C4-2B (cell line): ENCODE data around the gene GAREM2.

ENCODE experiments used
- H3K27ac ChIP-seq: fragments of 450-650 bp; 2 replicates; pipeline ENCODE4 v1.5.1; 2017
- ZFX ChIP-seq: fragments of 450-650 bp; IDR thresholded peaks from 2 replicates; pipeline ENCODE4 v1.6.1; 2017
- TF ChIP-seq, protein P1 (sequence below): fragments of 450-650 bp; conservative IDR thresholded peaks from 2 replicates; pipeline ENCODE4 v1.5.1; 2017; ENCODE audit warnings: mild to moderate bottlenecking

Gene GAREM2

DNA sequence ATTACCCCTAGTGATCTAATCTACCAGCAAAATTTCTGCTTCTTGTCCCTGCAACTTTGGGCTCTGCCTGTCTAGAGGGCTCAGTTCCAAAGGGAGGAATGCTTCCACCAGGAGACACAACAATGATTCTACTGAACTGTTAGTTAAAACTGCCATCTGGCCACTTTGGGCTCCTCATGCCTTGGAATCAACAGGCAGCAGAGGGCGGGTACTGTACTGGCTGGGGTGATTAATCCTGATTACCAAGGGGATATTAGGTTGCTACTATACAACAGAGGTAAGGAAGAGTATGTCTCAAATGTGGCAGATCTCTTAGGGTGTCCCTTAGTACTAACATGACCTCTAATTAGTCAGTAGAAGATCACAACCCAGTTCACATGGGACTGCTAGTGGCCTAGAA, 50.1 kb downstream of the GAREM2 start:
- H3K27ac ChIP-seq = no peak overlapping the region
- TF ChIP-seq, protein P1, sequence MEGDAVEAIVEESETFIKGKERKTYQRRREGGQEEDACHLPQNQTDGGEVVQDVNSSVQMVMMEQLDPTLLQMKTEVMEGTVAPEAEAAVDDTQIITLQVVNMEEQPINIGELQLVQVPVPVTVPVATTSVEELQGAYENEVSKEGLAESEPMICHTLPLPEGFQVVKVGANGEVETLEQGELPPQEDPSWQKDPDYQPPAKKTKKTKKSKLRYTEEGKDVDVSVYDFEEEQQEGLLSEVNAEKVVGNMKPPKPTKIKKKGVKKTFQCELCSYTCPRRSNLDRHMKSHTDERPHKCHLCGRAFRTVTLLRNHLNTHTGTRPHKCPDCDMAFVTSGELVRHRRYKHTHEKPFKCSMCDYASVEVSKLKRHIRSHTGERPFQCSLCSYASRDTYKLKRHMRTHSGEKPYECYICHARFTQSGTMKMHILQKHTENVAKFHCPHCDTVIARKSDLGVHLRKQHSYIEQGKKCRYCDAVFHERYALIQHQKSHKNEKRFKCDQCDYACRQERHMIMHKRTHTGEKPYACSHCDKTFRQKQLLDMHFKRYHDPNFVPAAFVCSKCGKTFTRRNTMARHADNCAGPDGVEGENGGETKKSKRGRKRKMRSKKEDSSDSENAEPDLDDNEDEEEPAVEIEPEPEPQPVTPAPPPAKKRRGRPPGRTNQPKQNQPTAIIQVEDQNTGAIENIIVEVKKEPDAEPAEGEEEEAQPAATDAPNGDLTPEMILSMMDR = no peak
- TF ChIP-seq ZFX = no peak

DNA sequence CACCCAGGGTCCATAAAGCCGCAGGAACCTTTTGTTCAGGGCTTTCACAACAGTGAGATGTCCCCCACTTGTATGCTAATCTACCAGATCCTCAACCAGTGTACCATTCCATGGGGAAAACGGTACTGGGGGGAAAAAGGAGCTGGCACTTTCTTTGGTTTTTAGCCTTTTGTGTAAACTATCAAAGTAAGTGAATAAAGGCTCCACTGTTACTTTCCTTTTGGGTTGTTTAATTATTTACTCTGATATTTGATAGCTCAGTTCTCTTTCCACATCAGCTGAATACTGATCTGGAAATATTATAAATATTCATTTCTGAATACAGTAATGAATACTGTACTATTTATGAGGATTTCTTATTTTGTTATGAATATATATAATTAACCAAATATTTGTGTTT, 51.2 kb downstream of the GAREM2 start:
- no peak overlapping the region for H3K27ac ChIP-seq
- TF ChIP-seq ZFX = no peak
- TF ChIP-seq, protein P1 = no peak

DNA sequence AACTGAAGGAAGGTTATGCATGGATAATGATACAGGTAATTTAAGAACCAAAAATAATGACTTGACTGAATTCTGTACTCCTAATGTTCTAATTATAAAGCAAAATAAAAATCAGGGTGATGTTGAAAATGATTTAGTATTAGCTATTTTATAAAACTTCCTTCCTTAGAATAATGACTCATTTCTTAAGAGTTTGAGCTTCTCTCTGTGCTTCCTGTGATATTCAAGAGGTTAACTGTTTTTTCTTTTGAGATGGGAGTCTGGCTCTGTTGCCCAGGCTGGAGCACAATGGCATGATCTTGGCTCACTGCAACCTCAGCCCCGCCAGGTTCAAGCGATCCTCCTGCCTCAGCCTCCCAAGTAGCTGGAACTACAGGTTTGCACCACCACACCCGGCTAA, 56.7 kb downstream of the GAREM2 start:
- no peak for TF ChIP-seq ZFX
- TF ChIP-seq, protein P1 = no peak
- no peak overlapping the region for H3K27ac ChIP-seq

DNA sequence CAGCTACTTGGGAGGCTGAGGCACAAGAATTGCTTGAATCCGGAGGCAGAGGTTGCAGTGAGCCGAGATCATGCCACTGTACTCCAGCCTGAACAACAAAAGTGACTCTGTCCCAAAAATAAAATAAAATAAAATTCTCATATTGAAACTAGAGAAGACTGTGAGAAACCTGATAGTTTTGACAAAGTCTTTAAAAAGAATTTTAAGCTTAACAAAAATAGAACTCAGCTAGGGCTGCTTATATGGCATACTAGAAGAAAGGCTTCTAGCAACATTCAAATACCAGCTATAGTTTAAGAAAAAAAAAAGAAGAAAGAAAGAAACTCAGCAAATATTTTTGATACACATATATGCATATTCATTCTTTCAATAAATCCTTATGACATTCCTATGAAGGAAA, 57.9 kb downstream of the GAREM2 start:
- H3K27ac ChIP-seq = no peak overlapping the region
- TF ChIP-seq, protein P1 = no peak
- TF ChIP-seq ZFX = no peak

DNA sequence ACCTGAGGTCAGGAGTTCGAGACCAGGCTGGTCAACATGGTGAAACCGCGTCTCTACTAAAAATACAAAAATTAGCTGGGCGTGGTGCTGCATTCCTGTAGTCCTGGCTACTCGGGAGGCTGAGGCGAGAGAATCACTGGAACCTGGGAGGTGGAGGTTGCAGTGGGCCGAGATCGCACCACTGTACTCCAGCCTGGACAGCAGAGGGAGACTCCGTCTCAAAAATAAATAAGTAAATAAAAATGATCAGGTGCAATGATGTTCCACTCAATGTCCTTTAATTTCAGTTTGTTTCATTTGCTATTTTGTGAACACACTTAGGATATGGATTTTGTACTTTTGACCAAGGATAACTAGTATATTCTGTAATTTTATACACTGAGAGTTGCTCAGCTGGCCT, 62.2 kb downstream of the GAREM2 start:
- TF ChIP-seq, protein P1 = peak; percentile 52
- TF ChIP-seq ZFX = no peak

DNA sequence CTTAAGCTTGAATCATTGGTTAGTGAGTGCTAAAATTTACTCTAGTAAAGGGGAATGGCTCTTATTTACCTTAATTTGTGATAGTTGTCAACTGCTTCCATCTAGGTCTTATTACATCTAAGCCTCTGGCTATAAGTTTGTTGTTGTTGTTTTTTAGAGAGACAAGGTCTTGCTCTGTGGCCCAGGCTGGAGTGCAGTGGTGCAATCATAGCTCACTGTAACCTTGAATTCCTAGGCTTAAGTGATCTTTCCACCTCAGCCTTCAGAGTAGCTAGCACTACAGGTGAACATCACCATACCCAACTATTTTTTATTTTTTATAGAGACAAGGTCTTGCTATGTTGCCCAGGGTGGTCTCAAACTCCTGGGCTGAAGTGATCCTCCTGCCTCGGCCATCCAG, 65.0 kb downstream of the GAREM2 start:
- H3K27ac ChIP-seq = no peak overlapping the region
- TF ChIP-seq, protein P1 = no peak
- TF ChIP-seq ZFX = no peak

More for the DNA sequence above, 62.2 kb downstream of the GAREM2 start:
- H3K27ac ChIP-seq = no peak overlapping the region

DNA sequence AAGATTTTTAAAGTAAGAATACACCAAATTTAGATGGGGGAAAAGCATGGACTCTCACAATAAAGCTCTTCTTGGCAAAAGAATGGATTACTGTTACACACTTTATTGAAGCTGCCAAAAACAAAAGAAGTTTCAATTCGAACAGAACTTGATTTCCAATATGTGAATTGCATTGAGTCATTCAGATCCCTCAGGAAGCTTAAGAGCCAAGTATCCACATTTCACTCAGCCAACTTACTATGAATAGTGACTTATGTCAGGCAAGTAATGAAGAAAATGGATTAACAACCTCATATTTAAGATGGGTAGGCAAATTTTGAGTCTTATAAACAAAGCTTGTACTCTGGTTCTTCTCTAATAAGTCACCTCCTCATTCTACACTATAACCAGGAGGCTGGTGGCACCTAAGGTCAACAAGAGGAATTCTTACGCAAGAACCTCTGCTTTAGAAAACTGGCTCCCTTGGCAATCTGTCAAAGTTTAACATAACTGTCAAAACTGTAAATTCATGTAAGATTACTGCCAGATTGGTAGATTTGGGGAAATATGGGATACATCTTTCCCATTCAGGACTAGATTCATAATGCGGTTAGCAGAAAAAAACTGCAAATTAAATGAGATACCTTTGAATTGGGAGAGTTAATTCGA, 65.5 kb downstream of the GAREM2 start:
- no peak overlapping the region for H3K27ac ChIP-seq
- TF ChIP-seq ZFX = no peak
- TF ChIP-seq, protein P1 = no peak
